ENCODE results near the gene HSPA14. TPM values are rescaled to one million over a fixed set of nuclear protein-coding genes. Genes with fewer than 3 reads are reported as not detected.
A peak's percentile ranks its signal among the peaks of the same experiment; 100 is the strongest.

HSPA14 gene
- total RNA-seq, 1 donor from 2014 or later = 10.0 TPM

DNA sequence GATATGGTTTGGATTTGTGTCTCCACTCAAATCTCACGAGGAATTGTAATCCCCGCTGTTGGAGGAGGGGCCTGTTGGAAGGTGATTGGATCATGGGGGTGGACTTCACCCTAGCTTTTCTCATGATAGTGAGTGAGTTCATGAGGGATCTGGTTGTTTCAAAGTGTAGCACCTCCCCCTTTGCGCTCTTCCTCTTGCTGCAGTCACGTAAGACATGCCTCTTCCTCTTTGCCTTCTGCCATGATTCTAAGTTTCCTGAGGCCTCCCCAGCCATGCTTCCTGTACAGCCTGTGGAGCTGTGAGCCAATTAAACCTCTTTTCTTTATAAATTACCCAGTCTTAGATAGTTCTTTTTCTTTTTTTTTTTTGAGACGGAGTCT lies 17.3 kb upstream of the HSPA14 start:
- intact Hi-C loops (cut with DNase I) = loop anchor here (10.0 kb wide), 1 partner anchor 316 kb away; no protein-coding TSS in a partner anchor
- H3K27ac ChIP-seq = no peak overlapping the region
- no peaks in the 10 kb centered on the region for H3K27me3 ChIP-seq

DNA sequence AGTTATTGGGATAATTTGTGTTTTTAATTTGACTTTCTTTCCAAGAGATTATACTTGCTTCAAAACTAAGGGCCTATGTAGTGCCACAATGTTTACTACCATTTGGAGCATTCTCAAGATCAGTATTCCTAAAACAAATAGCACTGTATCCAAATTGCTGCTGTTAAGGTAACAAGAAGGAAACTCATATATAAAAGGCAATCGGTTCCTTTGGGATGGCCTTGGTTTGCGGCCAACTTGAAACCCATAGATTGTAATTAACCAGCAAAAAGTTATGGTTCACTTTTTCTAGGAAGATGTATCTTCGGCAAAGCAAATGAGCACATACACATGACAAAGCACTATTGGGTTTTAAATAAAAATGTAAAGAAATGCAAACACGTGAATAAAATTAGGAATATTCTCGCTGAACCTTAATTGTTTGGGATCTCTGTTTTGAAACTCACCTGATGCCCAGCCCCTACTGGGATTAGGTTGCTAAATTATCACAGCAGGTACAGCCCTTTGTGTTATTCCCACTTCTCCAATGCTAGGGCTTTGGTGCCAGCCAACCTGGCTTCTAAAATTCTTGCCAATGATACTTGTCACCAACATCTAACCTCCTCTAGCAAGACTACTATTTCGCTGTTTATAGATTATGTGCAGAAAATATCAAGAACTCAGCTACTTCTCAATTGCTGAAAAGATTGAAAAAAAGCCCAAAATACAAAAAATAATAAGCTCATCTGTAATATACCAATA lies 16.3 kb upstream of the HSPA14 start:
- ATAC-seq (no peak), DNase-seq (no peak)
- H3K4me3 ChIP-seq = no peak overlapping the region
- no peaks in the 10 kb centered on the region for H3K4me1 ChIP-seq
- no peaks in the 10 kb centered on the region for H3K36me3 ChIP-seq
- H3K27me3 ChIP-seq = no peaks in the 10 kb centered on the region
- H3K27ac ChIP-seq = no peak overlapping the region
- intact Hi-C loops (cut with DNase I) = loop anchor here (10.0 kb wide), 1 partner anchor 317 kb away; no protein-coding TSS in a partner anchor
- no peaks in the 10 kb centered on the region for H3K9me3 ChIP-seq
- TF ChIP-seq, protein P1, sequence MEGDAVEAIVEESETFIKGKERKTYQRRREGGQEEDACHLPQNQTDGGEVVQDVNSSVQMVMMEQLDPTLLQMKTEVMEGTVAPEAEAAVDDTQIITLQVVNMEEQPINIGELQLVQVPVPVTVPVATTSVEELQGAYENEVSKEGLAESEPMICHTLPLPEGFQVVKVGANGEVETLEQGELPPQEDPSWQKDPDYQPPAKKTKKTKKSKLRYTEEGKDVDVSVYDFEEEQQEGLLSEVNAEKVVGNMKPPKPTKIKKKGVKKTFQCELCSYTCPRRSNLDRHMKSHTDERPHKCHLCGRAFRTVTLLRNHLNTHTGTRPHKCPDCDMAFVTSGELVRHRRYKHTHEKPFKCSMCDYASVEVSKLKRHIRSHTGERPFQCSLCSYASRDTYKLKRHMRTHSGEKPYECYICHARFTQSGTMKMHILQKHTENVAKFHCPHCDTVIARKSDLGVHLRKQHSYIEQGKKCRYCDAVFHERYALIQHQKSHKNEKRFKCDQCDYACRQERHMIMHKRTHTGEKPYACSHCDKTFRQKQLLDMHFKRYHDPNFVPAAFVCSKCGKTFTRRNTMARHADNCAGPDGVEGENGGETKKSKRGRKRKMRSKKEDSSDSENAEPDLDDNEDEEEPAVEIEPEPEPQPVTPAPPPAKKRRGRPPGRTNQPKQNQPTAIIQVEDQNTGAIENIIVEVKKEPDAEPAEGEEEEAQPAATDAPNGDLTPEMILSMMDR (IDR thresholded peaks at IDR 0.05) = no peak

More for the DNA sequence above, 17.3 kb upstream of the HSPA14 start:
- Histone ChIP-seq H3K9me3 (no peaks in the 10 kb centered on the region), H3K4me1 (no peaks in the 10 kb centered on the region), H3K36me3 (no peaks in the 10 kb centered on the region), H3K4me3 (no peak overlapping the region)
- ATAC-seq (no peak), DNase-seq (no peak)
- TF ChIP-seq, protein P1 (IDR thresholded peaks at IDR 0.05) = no peak

- intact Hi-C loops (cut with DNase I) = loop anchor here (10.0 kb wide), 1 partner anchor 318 kb away; no protein-coding TSS in a partner anchor
- no peaks in the 10 kb centered on the region for H3K9me3 ChIP-seq
- H3K4me3 ChIP-seq = no peak overlapping the region
- H3K27ac ChIP-seq = no peak overlapping the region
- DNase-seq (no peak), ATAC-seq (peak; percentile 70)
- TF ChIP-seq, protein P1 (IDR thresholded peaks at IDR 0.05) = peak; percentile 65
- H3K4me1 ChIP-seq = no peaks in the 10 kb centered on the region
- H3K36me3 ChIP-seq = no peaks in the 10 kb centered on the region
- no peaks in the 10 kb centered on the region for H3K27me3 ChIP-seq
These were observed 15.0 kb upstream of the HSPA14 start for GRCh38 chr10:14822879-14823755.

DNA sequence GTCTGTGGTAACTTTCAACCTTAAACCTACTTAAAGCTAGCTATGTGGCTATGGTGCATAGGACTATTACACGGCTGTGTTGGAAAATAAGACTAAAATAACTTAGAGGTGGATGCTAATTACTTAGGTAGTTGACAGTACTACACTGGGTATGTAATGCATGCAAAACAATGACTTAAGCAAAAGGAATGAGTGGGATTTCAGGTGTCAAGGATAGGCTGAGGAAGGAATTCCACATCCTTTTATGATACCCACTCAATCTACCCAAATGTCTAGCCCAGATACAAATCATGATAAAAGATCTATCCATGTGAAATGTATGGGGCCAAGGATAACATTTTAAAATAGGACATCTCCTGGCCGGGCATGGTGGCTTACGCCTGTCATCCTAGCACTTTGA lies 14.1 kb upstream of the HSPA14 start:
- no peak for DNase-seq
- Histone ChIP-seq H3K4me1 (no peaks in the 10 kb centered on the region), H3K4me3 (no peak overlapping the region), H3K9me3 (no peaks in the 10 kb centered on the region), H3K27me3 (no peaks in the 10 kb centered on the region), H3K27ac (no peak overlapping the region), H3K36me3 (no peaks in the 10 kb centered on the region)
- peak; percentile 23 for ATAC-seq
- TF ChIP-seq, protein P1 (IDR thresholded peaks at IDR 0.05) = no peak
- intact Hi-C loops (cut with DNase I) = loop anchor here (10.0 kb wide), 1 partner anchor 319 kb away; no protein-coding TSS in a partner anchor

GRCh38 chr10:14826076-14826829 lies 11.9 kb upstream of the HSPA14 start:
- DNase-seq = no peak
- H3K27ac ChIP-seq = no peak overlapping the region
- TF ChIP-seq, protein P1 (IDR thresholded peaks at IDR 0.05) = no peak
- H3K27me3 ChIP-seq = no peaks in the 10 kb centered on the region
- intact Hi-C loops (cut with DNase I) = loop anchor here (10.0 kb wide), 1 partner anchor 321 kb away; no protein-coding TSS in a partner anchor
- H3K36me3 ChIP-seq = no peaks in the 10 kb centered on the region
- ATAC-seq = no peak
- H3K9me3 ChIP-seq = no peaks in the 10 kb centered on the region
- no peak overlapping the region for H3K4me3 ChIP-seq
- H3K4me1 ChIP-seq = no peaks in the 10 kb centered on the region

All from upper lobe of right lung (tissue), 1 donor.